ENCODE measurements around the gene DDAH2. TPM values are rescaled to one million over a fixed set of nuclear protein-coding genes. Genes with fewer than 3 reads are reported as not detected.

The DDAH2 gene
- total RNA-seq, 3 donors from 2014 or later (not counting 1 experiment from before 2014, with no cell fraction given): 22.3 to 36.1 (median 24.6) TPM

DNA sequence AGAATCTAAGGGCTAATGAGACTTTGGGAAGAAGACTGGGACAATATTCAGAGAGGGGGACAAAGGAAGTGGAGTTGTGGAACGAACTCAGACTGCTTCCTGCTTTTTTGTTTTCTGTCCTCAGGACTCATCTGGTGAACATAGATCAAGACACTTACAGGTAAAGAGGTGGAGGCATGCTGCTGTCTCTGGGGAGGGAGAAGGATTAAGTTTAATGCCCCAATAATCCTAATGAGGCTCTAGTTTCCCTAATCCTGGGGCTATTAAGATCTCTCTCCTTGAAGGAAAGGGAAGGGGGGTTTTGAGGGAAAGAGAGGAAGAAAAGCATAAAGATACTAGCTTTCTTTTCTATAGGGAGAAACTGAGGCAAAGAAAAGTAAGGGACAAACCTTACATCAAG, 15.3 kb upstream of the DDAH2 start:
- H3K4me3 Mint-ChIP-seq: no peak overlapping the region
- H3K27me3 ChIP-seq (ENCODE audit: control insufficient read depth, insufficient read depth, low read length): no peaks in the 10 kb centered on the region
- no peaks in the 10 kb centered on the region for H3K36me3 ChIP-seq (ENCODE audit: control insufficient read depth, insufficient read depth, low read length)
- no peaks in the 10 kb centered on the region for H3K27me3 Mint-ChIP-seq (ENCODE audit: low read depth in 2 of 2)
- 57% methylated on average over 1 of the region's 1 CpG for WGBS (ENCODE audit: insufficient coverage)
- TF ChIP-seq, protein P1, sequence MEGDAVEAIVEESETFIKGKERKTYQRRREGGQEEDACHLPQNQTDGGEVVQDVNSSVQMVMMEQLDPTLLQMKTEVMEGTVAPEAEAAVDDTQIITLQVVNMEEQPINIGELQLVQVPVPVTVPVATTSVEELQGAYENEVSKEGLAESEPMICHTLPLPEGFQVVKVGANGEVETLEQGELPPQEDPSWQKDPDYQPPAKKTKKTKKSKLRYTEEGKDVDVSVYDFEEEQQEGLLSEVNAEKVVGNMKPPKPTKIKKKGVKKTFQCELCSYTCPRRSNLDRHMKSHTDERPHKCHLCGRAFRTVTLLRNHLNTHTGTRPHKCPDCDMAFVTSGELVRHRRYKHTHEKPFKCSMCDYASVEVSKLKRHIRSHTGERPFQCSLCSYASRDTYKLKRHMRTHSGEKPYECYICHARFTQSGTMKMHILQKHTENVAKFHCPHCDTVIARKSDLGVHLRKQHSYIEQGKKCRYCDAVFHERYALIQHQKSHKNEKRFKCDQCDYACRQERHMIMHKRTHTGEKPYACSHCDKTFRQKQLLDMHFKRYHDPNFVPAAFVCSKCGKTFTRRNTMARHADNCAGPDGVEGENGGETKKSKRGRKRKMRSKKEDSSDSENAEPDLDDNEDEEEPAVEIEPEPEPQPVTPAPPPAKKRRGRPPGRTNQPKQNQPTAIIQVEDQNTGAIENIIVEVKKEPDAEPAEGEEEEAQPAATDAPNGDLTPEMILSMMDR (IDR thresholded peaks at IDR 0.05): no peak
- no peak for ATAC-seq
- H3K4me1 Mint-ChIP-seq: peaks cover 16 to 25% of the 10 kb centered on the region in 2 donors
- H3K9me3 ChIP-seq (ENCODE audit: control insufficient read depth, insufficient read depth, low read length): no peaks in the 10 kb centered on the region
- H3K9me3 Mint-ChIP-seq: no peaks in the 10 kb centered on the region
- no peak overlapping the region for H3K4me3 ChIP-seq (ENCODE audit: low read length)
- no peak overlapping the region for H3K27ac Mint-ChIP-seq
- DNase-seq: no peak
- peaks cover 12% of the 10 kb centered on the region for H3K4me1 ChIP-seq (ENCODE audit: control insufficient read depth, insufficient read depth, low read length)
- H3K36me3 Mint-ChIP-seq: no peaks in the 10 kb centered on the region
- intact Hi-C loops (cut with micrococcal nuclease): no loop called here
- H3K27ac ChIP-seq (ENCODE audit: low read length): no peak overlapping the region

DNA sequence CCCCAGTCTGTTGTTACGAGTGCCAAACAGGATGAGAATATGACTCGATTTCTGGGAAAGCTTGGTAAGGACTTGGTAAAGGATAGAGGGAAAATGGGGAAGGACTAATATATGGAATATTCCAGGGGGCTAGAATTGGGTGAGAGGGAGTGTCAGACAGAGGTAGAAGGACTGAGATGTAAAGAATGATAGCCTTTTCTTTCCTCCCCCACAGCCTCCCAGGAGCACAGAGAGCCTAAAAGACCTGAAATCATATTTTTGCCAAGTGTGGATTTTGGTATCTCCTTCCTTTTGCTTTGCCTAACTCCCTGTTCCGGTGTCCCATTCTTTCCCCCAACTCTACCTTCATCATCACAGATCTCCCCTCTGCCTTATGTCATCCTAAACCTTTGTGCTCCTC, 13.8 kb upstream of the DDAH2 start:
- no peaks in the 10 kb centered on the region for H3K36me3 Mint-ChIP-seq
- H3K4me1 ChIP-seq (ENCODE audit: control insufficient read depth, insufficient read depth, low read length): peaks cover 27% of the 10 kb centered on the region
- DNase-seq (no peak), ATAC-seq (no peak)
- WGBS (ENCODE audit: insufficient coverage): 99% methylated on average over 3 of the region's 3 CpGs
- H3K27ac ChIP-seq (ENCODE audit: low read length): no peak overlapping the region
- no peaks in the 10 kb centered on the region for H3K36me3 ChIP-seq (ENCODE audit: control insufficient read depth, insufficient read depth, low read length)
- no peak overlapping the region for H3K4me3 Mint-ChIP-seq
- H3K9me3 ChIP-seq (ENCODE audit: control insufficient read depth, insufficient read depth, low read length): no peaks in the 10 kb centered on the region
- H3K27ac Mint-ChIP-seq: peak overlapping the region in 1 of 2 donors; percentile 17
- H3K4me3 ChIP-seq (ENCODE audit: low read length): no peak overlapping the region
- no peaks in the 10 kb centered on the region for H3K27me3 Mint-ChIP-seq (ENCODE audit: low read depth in 2 of 2)
- intact Hi-C loops (cut with micrococcal nuclease): no loop called here
- H3K27me3 ChIP-seq (ENCODE audit: control insufficient read depth, insufficient read depth, low read length): no peaks in the 10 kb centered on the region
- TF ChIP-seq, protein P1 (IDR thresholded peaks at IDR 0.05): no peak
- peaks cover 31 to 40% of the 10 kb centered on the region in 2 donors for H3K4me1 Mint-ChIP-seq
- no peaks in the 10 kb centered on the region for H3K9me3 Mint-ChIP-seq

DNA sequence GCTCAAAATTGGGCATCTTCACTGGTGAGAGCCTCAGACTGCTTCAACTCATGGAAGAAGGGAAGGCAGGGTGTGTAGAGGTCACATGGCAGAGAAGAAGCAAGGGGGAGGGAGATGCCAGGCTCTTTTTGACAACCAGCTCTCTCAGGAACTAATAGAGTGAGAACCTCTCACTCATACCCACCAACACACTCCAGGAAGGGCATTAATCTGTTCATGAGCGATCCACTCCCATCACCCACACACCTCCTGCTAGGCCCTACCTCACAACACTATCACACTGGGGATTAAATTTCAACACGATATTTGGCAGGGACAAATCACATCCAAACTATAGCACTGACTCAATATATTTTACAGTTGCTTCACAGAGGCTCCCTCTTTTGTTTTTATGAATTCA, 12.7 kb upstream of the DDAH2 start:
- 96% methylated on average over 2 of the region's 2 CpGs for WGBS (ENCODE audit: insufficient coverage)
- Mint-ChIP-seq H3K4me1 (peaks cover 42 to 51% of the 10 kb centered on the region in 2 donors), H3K27me3 (ENCODE audit: low read depth in 2 of 2) (no peaks in the 10 kb centered on the region), H3K9me3 (no peaks in the 10 kb centered on the region), H3K4me3 (peak overlapping the region; percentile 32), H3K27ac (no peak overlapping the region), H3K36me3 (no peaks in the 10 kb centered on the region)
- intact Hi-C loops (cut with micrococcal nuclease): no loop called here
- ATAC-seq (no peak), DNase-seq (no peak)
- TF ChIP-seq, protein P1 (IDR thresholded peaks at IDR 0.05): no peak
- Histone ChIP-seq H3K9me3 (ENCODE audit: control insufficient read depth, insufficient read depth, low read length) (no peaks in the 10 kb centered on the region), H3K27ac (ENCODE audit: low read length) (no peak overlapping the region), H3K4me1 (ENCODE audit: control insufficient read depth, insufficient read depth, low read length) (peaks cover 37% of the 10 kb centered on the region), H3K27me3 (ENCODE audit: control insufficient read depth, insufficient read depth, low read length) (no peaks in the 10 kb centered on the region), H3K4me3 (ENCODE audit: low read length) (no peak overlapping the region), H3K36me3 (ENCODE audit: control insufficient read depth, insufficient read depth, low read length) (no peaks in the 10 kb centered on the region)

Data from natural killer cell (primary cell).